ENCODE measurements around the gene PPP1R14B.

Gene PPP1R14B

DNA sequence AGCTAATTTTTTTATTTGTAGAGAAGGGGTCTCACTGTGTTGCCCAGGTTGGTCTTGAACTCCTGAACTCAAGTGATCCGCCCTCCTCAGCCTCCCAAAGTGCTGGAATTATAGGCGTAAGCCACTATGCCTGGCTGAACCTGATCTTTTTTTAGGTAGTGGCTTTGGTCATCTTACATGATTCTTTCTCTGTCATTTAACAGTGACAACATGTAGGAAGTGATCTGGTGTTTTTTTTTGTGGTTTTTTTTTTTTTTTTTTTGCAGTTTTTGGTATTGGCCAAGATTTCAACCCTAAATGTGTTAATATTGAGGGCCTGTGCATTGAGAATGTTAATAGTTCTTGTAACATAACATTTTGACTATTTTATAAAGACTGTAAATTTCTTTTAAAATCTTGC, 48.2 kb downstream of the PPP1R14B start:
- no peak for FAIRE-seq
- no peak for DNase-seq (ENCODE audit: insufficient read length, low spot score)
- TF ChIP-seq, protein P1, sequence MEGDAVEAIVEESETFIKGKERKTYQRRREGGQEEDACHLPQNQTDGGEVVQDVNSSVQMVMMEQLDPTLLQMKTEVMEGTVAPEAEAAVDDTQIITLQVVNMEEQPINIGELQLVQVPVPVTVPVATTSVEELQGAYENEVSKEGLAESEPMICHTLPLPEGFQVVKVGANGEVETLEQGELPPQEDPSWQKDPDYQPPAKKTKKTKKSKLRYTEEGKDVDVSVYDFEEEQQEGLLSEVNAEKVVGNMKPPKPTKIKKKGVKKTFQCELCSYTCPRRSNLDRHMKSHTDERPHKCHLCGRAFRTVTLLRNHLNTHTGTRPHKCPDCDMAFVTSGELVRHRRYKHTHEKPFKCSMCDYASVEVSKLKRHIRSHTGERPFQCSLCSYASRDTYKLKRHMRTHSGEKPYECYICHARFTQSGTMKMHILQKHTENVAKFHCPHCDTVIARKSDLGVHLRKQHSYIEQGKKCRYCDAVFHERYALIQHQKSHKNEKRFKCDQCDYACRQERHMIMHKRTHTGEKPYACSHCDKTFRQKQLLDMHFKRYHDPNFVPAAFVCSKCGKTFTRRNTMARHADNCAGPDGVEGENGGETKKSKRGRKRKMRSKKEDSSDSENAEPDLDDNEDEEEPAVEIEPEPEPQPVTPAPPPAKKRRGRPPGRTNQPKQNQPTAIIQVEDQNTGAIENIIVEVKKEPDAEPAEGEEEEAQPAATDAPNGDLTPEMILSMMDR (IDR thresholded peaks at IDR 0.05; ENCODE audit: insufficient read depth, missing control alignments) = no peak

DNA sequence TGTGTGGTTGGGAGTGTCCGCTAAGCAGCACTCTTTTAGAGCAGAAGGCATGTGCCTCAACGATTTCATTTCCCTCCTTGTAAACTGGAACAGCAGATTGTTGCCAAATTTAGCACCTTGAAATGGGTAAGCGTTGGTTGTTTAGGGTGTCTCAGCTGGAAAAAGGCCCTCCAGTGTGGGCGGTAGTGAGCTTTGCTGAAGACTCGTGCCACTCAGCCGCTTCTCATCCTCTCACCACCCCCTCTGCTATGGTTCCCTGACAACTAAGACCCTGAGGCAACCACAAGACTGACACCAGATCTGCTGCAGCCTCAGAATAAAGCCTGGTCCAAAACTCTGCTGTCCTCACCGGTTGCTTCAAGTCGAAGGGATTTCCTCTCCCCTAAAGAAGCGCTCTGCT, 50.1 kb downstream of the PPP1R14B start:
- TF ChIP-seq, protein P1 (IDR thresholded peaks at IDR 0.05; ENCODE audit: insufficient read depth, missing control alignments) = no peak
- no peak for DNase-seq (ENCODE audit: insufficient read length, low spot score)
- FAIRE-seq = no peak

All from D721Med (cell line).